ENCODE results near the gene MICB.
"Not testable (repeated sequence)": the region's sequence is repeated elsewhere in the genome, so short reads cannot be mapped to it uniquely, and the experiment has no call there.

DNA sequence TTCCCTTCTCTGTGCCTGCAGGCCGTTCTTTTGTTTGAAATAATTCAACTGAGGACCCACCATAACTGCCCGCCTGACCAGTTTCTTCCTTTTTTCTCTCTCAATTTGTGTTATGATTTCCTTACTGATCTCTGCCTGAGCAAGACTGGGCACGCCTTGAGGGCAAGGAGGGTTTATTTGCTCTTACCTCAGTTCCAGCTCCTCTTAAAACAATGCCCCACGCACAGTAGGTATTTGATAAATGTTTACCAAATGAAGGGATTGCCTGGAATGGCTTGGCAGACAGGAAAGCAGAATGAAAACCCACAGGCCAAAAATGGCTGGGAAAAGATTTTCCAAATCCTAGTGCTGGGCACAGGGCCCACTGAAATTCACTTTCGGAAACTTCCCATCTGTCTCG, 10.3 kb upstream of the MICB start:
- TF ChIP-seq, protein P1, sequence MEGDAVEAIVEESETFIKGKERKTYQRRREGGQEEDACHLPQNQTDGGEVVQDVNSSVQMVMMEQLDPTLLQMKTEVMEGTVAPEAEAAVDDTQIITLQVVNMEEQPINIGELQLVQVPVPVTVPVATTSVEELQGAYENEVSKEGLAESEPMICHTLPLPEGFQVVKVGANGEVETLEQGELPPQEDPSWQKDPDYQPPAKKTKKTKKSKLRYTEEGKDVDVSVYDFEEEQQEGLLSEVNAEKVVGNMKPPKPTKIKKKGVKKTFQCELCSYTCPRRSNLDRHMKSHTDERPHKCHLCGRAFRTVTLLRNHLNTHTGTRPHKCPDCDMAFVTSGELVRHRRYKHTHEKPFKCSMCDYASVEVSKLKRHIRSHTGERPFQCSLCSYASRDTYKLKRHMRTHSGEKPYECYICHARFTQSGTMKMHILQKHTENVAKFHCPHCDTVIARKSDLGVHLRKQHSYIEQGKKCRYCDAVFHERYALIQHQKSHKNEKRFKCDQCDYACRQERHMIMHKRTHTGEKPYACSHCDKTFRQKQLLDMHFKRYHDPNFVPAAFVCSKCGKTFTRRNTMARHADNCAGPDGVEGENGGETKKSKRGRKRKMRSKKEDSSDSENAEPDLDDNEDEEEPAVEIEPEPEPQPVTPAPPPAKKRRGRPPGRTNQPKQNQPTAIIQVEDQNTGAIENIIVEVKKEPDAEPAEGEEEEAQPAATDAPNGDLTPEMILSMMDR (IDR thresholded peaks at IDR 0.05; ENCODE audit: low read length) = not testable (repeated sequence)
- TF ChIP-seq EZH2phosphoT487 (IDR thresholded peaks at IDR 0.05; ENCODE audit: low read length); EZH2 (optimal IDR thresholded peaks at IDR 0.05; ENCODE audit: low read depth, low read length): not testable (repeated sequence)

Data from MM.1S (cell line).